Measurements from ENCODE around the gene CLDND2.
A peak's percentile ranks its signal among the peaks of the same experiment; 100 is the strongest.

CLDND2 gene

GRCh38 chr19:51382004-51382403 is 13.2 kb upstream of the CLDND2 start:
- DNase-seq (ENCODE audit: low read depth in 2 of 2): no peak

- DNase-seq (ENCODE audit: low read depth in 2 of 2): no peak
Measured at GRCh38 chr19:51380379-51380778, 11.6 kb upstream of the CLDND2 start.

GRCh38 chr19:51377422-51377821 is 8.6 kb upstream of the CLDND2 start:
- DNase-seq (ENCODE audit: low read depth in 2 of 2): no peak

GRCh38 chr19:51375504-51376221 is 6.9 kb upstream of the CLDND2 start:
- no peak for DNase-seq (ENCODE audit: low read depth in 2 of 2)

GRCh38 chr19:51372649-51373504 is 4.1 kb upstream of the CLDND2 start, which contains the start of gene NKG7:
Gene NKG7, minus strand, starts transcription at chr19:51372654. Its CDS starts 119 bp downstream, at chr19:51372535.
- no peak for DNase-seq (ENCODE audit: low read depth in 2 of 2)

GRCh38 chr19:51372021-51372648 is 3.3 kb upstream of the CLDND2 start:
- no peak for DNase-seq (ENCODE audit: low read depth in 2 of 2)

- no peak for DNase-seq (ENCODE audit: low read depth in 2 of 2)
Measured at GRCh38 chr19:51371186-51371690, 2.4 kb upstream of the CLDND2 start.

GRCh38 chr19:51370230-51370629 is 1.4 kb upstream of the CLDND2 start:
- no peak for DNase-seq (ENCODE audit: low read depth in 2 of 2)

- peak; percentile 96 to 97 for DNase-seq (ENCODE audit: low read depth in 2 of 2)
Measured at GRCh38 chr19:51367565-51368365, 1.0 kb downstream of the CLDND2 start.

- no peak for DNase-seq (ENCODE audit: low read depth in 2 of 2)
Measured at GRCh38 chr19:51367255-51367564, 1.6 kb downstream of the CLDND2 start.

GRCh38 chr19:51366389-51367254 is 2.2 kb downstream of the CLDND2 start:
- DNase-seq (ENCODE audit: low read depth in 2 of 2): peak; percentile 92

GRCh38 chr19:51365965-51366388 is 2.8 kb downstream of the CLDND2 start, which contains the start of gene ETFB:
Gene ETFB, minus strand, starts transcription at chr19:51366388. Its CDS starts 62 bp downstream, at chr19:51366326.
- no peak for DNase-seq (ENCODE audit: low read depth in 2 of 2)

- DNase-seq (ENCODE audit: low read depth in 2 of 2): no peak
Measured at GRCh38 chr19:51365211-51365964, 3.4 kb downstream of the CLDND2 start.

- DNase-seq (ENCODE audit: low read depth in 2 of 2): no peak
Measured at GRCh38 chr19:51364200-51365106, 4.3 kb downstream of the CLDND2 start.

GRCh38 chr19:51361239-51361638 is 7.6 kb downstream of the CLDND2 start:
- DNase-seq (ENCODE audit: low read depth in 2 of 2): no peak

GRCh38 chr19:51359294-51359693 is 9.5 kb downstream of the CLDND2 start:
- peak; percentile 44 to 51 for DNase-seq (ENCODE audit: low read depth in 2 of 2)

GRCh38 chr19:51357952-51358351 is 10.9 kb downstream of the CLDND2 start:
- DNase-seq (ENCODE audit: low read depth in 2 of 2): no peak

GRCh38 chr19:51356159-51356801 is 12.5 kb downstream of the CLDND2 start:
- DNase-seq (ENCODE audit: low read depth in 2 of 2): no peak

Measured in fibroblast of skin of left biceps (primary cell).